GM18499 (cell line): ENCODE measurements around the gene DLX3.

ENCODE experiments used
- ATAC-seq: cut with Tn5 transposase; IDR thresholded peaks from one replicate; pipeline ENCODE4 v1.9.1; 2021; ENCODE audit warnings: moderate number of reproducible peaks; ENCODE audit not compliant: insufficient read depth, unreplicated experiment

DLX3 gene

GRCh38 chr17:49994085-49995054, 654 bp downstream of the DLX3 start:
- no peak for ATAC-seq

- ATAC-seq: no peak
These were observed 1.5 kb downstream of the DLX3 start for GRCh38 chr17:49993423-49994060.

- no peak for ATAC-seq
These were observed 2.0 kb downstream of the DLX3 start for GRCh38 chr17:49992933-49993422.

GRCh38 chr17:49992191-49992932, 2.7 kb downstream of the DLX3 start:
- ATAC-seq: no peak

GRCh38 chr17:49991409-49991808, 3.6 kb downstream of the DLX3 start:
- ATAC-seq: no peak

- ATAC-seq: no peak
These were observed 4.1 kb downstream of the DLX3 start for GRCh38 chr17:49990921-49991320.

- no peak for ATAC-seq
These were observed 4.7 kb downstream of the DLX3 start for GRCh38 chr17:49990331-49990730.

- no peak for ATAC-seq
These were observed 5.5 kb downstream of the DLX3 start for GRCh38 chr17:49989518-49989880.

GRCh38 chr17:49987681-49988441, 7.2 kb downstream of the DLX3 start:
- no peak for ATAC-seq

GRCh38 chr17:49987290-49987585, 7.8 kb downstream of the DLX3 start:
- ATAC-seq: no peak

GRCh38 chr17:49986396-49987289, 8.4 kb downstream of the DLX3 start:
- no peak for ATAC-seq

GRCh38 chr17:49985310-49985990, 9.6 kb downstream of the DLX3 start:
- ATAC-seq: no peak

GRCh38 chr17:49984776-49985175, 10.2 kb downstream of the DLX3 start:
- no peak for ATAC-seq

GRCh38 chr17:49984283-49984682, 10.7 kb downstream of the DLX3 start:
- ATAC-seq: no peak

GRCh38 chr17:49980703-49981197, 14.3 kb downstream of the DLX3 start:
- ATAC-seq: no peak

GRCh38 chr17:49979748-49980479, 15.1 kb downstream of the DLX3 start:
- no peak for ATAC-seq

- ATAC-seq: no peak
These were observed 16.5 kb downstream of the DLX3 start for GRCh38 chr17:49978501-49978900.
